Lower leg skin (tissue), 3 donors: ENCODE data around the gene YIPF5.

ENCODE experiments used
- POLR2A ChIP-seq, 2 donors: fragments of 450-650 bp; IDR thresholded peaks; one replicate each; pipeline ENCODE4 v1.6.1; 2016 to 2017; ENCODE audit warnings: antibody characterized with exemption in 2 of 2, mild to moderate bottlenecking in 1 of 2, moderate library complexity in 1 of 2
- TF ChIP-seq, protein P1 (sequence below), 3 donors: fragments of 450-650 bp; IDR thresholded peaks; one replicate each; pipeline ENCODE4 v1.5.1; 2016; ENCODE audit warnings: antibody characterized with exemption in 3 of 3, mild to moderate bottlenecking in 3 of 3, moderate library complexity in 2 of 3

DNA sequence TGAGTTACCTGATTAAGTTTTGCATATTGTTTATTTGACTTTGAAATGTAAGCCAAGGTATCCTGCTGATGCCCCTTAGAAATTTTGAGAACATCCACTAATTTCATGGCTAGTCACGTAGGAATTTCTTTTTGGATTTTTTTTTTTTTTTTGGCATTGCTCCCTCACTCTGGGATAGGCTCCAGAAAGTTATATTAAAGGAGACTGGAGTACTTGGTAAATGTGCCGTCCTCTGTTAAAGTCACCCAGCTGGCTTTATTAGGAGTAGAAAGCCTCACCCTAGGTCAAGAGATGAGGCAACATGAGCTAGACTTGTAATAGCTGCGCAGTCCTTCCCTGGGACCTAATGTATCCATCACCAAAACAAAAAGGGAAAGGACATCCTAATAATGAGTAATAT lies 3.3 kb upstream of the YIPF5 start:
- TF ChIP-seq, protein P1, sequence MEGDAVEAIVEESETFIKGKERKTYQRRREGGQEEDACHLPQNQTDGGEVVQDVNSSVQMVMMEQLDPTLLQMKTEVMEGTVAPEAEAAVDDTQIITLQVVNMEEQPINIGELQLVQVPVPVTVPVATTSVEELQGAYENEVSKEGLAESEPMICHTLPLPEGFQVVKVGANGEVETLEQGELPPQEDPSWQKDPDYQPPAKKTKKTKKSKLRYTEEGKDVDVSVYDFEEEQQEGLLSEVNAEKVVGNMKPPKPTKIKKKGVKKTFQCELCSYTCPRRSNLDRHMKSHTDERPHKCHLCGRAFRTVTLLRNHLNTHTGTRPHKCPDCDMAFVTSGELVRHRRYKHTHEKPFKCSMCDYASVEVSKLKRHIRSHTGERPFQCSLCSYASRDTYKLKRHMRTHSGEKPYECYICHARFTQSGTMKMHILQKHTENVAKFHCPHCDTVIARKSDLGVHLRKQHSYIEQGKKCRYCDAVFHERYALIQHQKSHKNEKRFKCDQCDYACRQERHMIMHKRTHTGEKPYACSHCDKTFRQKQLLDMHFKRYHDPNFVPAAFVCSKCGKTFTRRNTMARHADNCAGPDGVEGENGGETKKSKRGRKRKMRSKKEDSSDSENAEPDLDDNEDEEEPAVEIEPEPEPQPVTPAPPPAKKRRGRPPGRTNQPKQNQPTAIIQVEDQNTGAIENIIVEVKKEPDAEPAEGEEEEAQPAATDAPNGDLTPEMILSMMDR (IDR thresholded peaks at IDR 0.05), result no peak
- TF ChIP-seq POLR2A (IDR thresholded peaks at IDR 0.05), result no peak
